HFF-Myc (cell line): ENCODE data around the gene ITPR3.

Source experiments
- DNase-seq: peaks from one replicate; pipeline ENCODE4 v3.0.0-alpha.2; 2011; ENCODE audit warnings: low read depth; ENCODE audit errors: extremely low read depth
- H3K4me3 ChIP-seq: replicated peaks from 2 replicates; pipeline ENCODE4 v1.5.1; 2011; ENCODE audit warnings: low read depth, mild to moderate bottlenecking, control low read depth, low read length
- TF ChIP-seq, protein P1 (sequence below): IDR thresholded peaks from 2 replicates; pipeline ENCODE4 v1.5.1; 2012; ENCODE audit warnings: mild to moderate bottlenecking, low read depth, low read length, control low read depth; ENCODE audit errors: missing control alignments

The ITPR3 gene

DNA sequence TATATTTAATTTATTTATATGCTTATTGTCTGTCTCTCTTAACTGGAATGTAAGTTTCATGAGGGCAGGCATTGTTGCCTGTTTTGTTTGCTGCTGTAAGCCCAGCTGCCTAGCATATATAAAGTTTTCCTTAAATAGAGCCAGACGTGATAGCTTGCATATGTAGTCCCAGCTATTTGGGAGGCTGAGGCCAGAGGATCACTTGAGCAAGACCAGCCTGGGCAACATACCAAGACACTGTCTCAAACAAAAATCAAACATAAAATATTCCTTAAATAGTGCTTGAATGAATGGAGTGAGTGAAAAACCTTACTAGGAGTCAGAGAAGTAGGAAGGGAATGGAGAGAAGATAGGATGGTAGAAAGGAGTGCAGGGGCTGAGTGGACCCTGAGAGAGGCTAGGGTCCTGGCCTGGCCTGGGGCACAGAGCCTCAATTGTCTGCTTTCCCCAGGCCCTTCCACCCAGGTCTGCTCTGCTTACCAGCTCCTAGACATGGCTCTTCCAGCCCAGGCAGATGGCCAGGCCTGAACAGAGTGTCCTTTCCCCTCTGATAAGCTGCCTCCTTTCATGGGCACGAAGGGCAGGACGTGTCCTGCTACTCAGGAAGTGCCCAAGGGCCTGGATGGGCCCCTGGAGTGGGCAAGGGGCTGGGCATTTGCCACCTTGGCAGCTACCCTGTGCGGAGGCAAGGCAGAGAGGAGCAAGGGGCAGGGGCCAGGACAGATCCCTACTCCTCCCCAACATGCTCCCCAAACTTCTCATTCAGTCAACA is 23.4 kb upstream of the ITPR3 start:
- TF ChIP-seq, protein P1, sequence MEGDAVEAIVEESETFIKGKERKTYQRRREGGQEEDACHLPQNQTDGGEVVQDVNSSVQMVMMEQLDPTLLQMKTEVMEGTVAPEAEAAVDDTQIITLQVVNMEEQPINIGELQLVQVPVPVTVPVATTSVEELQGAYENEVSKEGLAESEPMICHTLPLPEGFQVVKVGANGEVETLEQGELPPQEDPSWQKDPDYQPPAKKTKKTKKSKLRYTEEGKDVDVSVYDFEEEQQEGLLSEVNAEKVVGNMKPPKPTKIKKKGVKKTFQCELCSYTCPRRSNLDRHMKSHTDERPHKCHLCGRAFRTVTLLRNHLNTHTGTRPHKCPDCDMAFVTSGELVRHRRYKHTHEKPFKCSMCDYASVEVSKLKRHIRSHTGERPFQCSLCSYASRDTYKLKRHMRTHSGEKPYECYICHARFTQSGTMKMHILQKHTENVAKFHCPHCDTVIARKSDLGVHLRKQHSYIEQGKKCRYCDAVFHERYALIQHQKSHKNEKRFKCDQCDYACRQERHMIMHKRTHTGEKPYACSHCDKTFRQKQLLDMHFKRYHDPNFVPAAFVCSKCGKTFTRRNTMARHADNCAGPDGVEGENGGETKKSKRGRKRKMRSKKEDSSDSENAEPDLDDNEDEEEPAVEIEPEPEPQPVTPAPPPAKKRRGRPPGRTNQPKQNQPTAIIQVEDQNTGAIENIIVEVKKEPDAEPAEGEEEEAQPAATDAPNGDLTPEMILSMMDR, result no peak
- DNase-seq, result no peak
- no peak overlapping the region for H3K4me3 ChIP-seq

DNA sequence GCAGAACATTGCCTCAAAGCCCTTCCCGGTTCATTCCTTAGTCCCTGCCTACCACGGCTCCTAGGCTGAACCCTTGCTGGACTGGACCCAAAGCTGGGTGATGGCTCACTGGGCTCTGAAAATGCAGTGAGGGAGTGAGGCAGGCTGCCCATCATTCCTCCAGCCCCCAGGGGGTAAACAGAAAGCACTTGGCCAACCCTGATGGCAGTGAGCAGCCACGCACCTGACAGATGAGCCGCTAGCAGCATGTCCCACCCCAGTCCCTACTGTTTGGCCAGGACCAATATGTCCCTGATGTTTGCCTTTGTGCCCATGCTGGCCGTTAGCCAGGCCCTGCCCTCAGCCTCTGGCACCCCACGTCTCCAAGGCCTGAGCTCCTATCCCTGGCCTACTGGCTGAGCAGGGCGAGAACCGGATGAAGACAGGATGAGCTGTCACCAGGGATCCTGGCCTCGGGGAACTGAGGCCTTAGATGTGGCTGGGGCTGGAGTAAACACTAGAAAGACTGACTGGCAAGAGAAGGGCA is 21.6 kb upstream of the ITPR3 start:
- H3K4me3 ChIP-seq, result no peak overlapping the region
- no peak for DNase-seq
- TF ChIP-seq, protein P1, result no peak

DNA sequence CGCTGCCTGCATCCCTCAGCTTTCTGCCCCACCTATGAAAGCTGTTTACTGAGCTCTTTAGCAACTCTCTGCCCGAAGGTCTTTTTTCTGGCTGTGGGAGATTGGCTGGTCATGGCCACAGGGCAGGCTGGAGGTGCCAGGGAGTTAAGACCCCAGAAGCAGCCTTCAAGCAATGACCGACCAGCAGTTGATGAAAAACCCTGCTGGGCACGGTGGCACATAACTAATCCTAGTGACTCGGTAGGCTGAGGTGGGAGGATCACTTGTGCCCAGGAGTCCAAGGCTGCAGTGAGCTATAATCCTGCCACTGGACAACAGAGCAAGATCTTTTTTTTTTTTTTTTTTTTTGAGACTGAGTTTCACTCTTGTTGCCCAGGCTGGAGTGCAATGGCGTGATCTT is 20.4 kb upstream of the ITPR3 start:
- H3K4me3 ChIP-seq, result no peak overlapping the region
- no peak for DNase-seq
- TF ChIP-seq, protein P1, result no peak

DNA sequence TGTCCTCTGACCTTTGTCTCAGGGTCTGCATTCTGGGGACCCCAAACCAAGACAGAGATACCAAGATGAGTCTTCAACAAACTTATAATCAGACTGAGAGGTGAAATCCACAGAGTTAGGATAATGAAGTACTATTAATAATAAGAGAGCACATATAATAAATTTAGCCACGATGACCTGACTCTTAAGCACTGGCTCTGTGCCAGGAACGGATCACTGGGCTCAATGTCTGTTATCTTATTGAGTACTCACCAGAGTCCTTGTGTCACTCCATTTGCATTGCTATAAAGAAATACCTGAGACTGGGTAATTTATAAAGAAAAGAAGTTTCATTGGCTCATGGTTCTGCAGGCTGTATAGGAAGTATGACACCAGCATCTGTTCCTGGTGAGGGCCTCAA is 18.9 kb upstream of the ITPR3 start:
- TF ChIP-seq, protein P1, result no peak
- DNase-seq, result no peak

DNA sequence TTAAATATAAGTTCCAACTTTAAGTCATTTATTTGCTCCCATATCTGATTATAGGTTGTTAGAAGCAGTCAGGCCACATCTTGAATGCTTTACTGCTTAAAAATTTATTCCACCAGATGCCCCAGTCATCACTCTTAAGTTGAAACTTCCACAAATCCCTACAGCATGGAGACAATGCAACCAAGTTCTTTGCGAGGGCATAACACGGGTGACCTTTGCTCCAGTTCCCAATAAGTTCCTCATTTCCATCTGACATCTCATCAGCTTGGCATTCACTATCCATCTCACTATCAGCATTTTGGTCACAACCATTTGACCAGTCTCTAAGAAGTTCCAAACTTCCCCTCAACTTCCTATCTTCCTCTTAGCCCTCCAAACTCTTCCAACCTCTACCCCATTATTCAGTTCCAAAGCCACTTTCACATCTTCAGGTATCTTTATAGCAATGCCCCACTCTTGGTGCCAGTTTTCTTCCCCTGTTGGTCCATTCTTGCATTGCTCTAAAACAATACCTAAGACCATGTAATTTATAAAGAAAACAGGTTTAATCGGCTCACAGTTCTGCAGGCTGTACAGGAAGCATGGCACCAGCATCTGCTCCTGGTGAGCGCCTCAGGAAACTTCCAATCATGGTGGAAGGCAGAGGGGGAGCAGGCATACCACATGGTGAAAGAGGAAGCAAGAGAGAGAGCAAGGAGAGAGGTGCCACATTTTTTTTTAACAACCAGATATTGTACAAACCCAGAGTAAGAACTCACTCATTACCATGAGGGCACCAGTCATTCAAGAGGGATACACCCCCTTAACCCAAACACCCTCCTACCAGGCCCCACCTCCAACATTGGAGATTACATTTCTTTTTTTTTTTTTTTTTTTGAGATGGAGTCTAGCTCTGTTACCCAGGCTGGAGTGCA is 15.9 kb upstream of the ITPR3 start:
- TF ChIP-seq, protein P1, result no peak
- DNase-seq, result no peak
- H3K4me3 ChIP-seq, result no peak overlapping the region

More for the DNA sequence above, 18.9 kb upstream of the ITPR3 start:
- no peak overlapping the region for H3K4me3 ChIP-seq

DNA sequence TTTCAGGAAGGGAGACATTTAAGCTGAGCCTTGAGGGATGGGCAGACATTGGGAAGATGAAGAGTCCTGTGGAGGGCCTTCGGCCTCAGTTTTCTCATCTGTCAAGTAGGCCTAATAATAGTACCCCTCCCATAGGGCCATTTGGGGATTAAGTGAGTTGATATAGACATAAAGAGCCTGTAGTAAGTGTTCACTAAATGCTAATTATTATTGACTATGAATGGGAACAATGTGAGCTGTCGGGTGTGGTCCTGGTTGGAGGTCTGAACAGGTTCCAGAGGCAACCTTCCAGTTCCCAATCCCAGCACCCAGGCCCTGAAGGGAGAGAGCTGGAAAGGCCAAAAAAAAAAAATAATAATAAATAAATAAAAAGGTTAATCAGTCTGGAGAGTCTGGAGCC is 14.5 kb upstream of the ITPR3 start:
- no peak overlapping the region for H3K4me3 ChIP-seq
- DNase-seq, result no peak
- TF ChIP-seq, protein P1, result no peak
